Fibroblast of villous mesenchyme (primary cell): Measurements from ENCODE around the gene QSOX2. TPM values are rescaled to one million over a fixed set of nuclear protein-coding genes. Genes with fewer than 3 reads are reported as not detected.

Experiments used
- DNase-seq: peaks from one replicate; pipeline ENCODE4 v3.0.0-alpha.2; 2010; ENCODE audit warnings: low read depth
- H3K4me3 ChIP-seq: 2 replicates; pipeline ENCODE4 v1.5.1; 2011; ENCODE audit warnings: low read depth, mild to moderate bottlenecking, low read length
- total RNA-seq: library from RNA; depleted of rRNA; stranded (reverse); fragments of >200 nt; gene quantifications from 2 replicates; pipeline ENCODE4 v1.2.3, GENCODE V29; 2012
- TF ChIP-seq, protein P1 (sequence below): IDR thresholded peaks from 2 replicates; pipeline ENCODE4 v1.5.1; 2012; ENCODE audit warnings: low read depth, mild to moderate bottlenecking, low read length; ENCODE audit not compliant: insufficient read depth

QSOX2 gene
- total RNA-seq, 1 donor, result 15.1 TPM

DNA sequence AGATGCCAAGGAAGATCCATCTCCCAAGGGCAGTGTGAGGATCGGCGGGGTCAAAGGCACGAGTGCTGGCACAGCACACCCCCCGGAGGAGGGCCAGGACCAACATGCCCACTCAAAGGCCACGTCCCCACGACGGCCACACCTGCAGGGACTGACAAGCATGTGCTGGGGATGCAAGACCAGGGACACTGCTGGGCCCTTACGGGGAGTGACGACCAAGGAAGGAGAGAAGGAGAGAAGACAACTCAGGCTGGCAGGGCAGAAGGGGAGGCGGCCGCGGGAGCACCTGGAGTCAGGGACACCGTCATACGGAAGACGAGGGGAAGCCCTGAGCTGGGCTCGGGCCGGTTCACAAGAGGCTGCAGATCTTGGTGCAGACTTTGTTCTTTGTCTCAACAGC lies 10.4 kb downstream of the QSOX2 start:
- TF ChIP-seq, protein P1, sequence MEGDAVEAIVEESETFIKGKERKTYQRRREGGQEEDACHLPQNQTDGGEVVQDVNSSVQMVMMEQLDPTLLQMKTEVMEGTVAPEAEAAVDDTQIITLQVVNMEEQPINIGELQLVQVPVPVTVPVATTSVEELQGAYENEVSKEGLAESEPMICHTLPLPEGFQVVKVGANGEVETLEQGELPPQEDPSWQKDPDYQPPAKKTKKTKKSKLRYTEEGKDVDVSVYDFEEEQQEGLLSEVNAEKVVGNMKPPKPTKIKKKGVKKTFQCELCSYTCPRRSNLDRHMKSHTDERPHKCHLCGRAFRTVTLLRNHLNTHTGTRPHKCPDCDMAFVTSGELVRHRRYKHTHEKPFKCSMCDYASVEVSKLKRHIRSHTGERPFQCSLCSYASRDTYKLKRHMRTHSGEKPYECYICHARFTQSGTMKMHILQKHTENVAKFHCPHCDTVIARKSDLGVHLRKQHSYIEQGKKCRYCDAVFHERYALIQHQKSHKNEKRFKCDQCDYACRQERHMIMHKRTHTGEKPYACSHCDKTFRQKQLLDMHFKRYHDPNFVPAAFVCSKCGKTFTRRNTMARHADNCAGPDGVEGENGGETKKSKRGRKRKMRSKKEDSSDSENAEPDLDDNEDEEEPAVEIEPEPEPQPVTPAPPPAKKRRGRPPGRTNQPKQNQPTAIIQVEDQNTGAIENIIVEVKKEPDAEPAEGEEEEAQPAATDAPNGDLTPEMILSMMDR, result no peak
- H3K4me3 ChIP-seq, result no peak overlapping the region
- DNase-seq, result no peak

DNA sequence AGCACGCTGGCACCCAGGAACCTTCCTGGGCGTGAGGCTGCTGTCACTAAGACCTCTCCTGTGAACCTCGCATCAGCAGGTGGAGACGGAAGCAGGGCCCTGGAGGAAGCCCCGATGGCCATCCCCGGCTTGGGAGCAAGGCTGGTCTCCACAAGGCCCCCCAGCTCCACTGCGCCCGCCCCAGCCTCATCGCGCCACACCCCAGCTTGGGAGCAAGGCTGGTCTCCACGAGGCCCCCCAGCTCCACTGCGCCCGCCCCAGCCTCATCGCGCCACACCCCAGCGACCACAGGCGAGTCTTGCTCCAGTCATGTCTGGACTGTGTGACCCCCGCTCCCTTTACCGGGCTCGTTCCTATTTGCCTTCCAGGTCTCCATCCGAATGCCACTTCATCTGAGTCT lies 11.0 kb downstream of the QSOX2 start:
- no peak for DNase-seq
- TF ChIP-seq, protein P1, result no peak

DNA sequence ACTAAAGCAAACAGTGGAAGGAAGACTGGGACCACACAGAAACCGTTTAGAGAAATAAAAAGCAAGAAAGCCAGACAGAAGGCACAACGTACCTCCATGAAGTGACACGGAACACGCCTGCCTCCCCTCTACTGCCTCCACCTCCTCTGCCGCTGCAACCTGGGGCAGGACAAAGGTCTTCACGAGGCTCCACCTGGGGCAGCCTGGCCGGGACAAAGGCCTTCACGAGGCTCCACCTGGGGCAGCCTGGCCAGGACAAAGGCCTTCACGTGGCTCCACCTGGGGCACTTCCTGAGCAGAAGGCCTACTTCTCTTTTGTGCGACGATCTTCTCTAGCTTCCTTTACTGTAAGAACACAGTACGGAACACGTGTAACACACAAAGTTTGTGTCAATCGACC lies 11.7 kb downstream of the QSOX2 start:
- TF ChIP-seq, protein P1, result no peak
- DNase-seq, result no peak
- H3K4me3 ChIP-seq, result no peak overlapping the region

More for the DNA sequence above, 11.0 kb downstream of the QSOX2 start:
- no peak overlapping the region for H3K4me3 ChIP-seq

DNA sequence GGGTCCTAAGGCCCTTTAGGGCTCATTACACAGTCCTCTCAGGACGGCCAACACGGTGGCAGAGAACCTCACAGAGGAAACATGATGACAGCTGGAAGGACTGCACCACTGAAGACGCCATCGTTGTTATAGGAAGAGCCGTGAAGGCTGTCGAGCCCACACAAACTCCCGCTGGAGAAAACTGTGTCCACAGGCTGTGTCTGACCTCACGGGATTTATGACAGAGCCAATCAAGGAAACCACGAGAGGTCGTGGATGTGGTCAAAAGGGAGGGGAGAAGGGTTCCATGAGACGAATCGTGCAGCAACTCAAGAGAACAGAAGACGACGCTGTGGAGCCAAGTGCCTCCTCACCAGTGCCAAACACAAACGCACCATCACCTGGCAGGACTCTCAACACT lies 12.2 kb downstream of the QSOX2 start:
- DNase-seq, result no peak
- TF ChIP-seq, protein P1, result no peak
- no peak overlapping the region for H3K4me3 ChIP-seq

DNA sequence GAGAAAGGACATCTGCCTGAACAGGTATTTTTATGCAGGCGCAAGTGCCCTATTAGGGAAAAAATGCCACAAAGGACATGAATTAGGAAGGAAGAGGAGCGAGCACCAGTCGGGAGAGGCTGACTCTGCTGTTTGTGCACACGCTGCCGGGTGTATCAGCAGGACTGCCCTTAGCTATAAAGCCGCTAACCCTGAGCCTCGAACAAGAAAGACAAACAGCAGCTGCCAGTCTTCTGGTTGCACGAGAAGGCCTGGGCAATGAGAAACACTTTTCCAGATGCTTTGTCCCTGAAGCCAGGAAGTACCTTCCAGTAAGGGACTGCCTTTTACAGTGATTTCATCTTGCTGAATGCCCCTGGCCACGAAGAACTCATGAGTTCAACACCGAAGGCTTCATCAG lies 12.6 kb downstream of the QSOX2 start:
- DNase-seq, result peak; percentile 19
- TF ChIP-seq, protein P1, result no peak
- H3K4me3 ChIP-seq, result no peak overlapping the region

DNA sequence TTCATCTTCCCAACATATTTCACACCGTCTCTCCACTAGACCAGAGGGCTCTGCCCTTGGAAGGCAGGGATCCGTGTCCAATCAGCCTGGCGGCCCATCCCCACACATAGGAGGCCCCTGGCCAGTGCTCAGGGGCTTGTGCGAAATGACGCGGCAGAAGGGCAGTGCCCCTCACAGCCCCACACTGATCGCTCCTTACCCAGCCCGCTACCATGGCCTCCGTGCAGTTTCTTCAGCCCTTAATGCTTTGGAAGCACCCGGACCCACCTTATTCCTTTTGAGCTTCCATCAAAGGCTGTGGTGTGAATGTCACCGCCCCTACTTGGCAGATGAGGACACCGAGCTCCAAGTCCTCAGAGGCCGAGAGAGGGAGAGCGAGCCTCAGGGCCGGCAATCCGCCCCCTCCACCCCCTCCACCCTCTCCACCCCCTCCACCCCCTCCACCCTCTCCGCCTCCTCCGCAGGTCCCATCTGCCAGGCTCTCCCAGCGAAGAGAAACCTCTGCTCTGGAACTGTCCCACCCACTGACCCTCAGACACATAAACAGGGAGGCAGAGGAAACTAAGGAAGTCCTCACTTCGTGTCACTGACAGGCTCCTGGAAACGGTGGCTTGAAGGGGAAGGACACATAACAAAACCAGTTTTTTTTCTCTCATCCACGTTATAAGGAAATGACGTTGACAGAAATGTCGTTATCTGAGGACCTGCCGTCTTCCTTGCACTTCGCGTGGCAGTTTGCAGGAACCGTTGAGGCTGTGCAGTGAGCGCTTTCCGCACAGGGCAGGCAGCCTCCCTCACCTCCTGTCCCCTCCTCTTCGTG lies 13.9 kb downstream of the QSOX2 start:
- H3K4me3 ChIP-seq, result no peak overlapping the region
- TF ChIP-seq, protein P1, result no peak
- DNase-seq, result no peak

DNA sequence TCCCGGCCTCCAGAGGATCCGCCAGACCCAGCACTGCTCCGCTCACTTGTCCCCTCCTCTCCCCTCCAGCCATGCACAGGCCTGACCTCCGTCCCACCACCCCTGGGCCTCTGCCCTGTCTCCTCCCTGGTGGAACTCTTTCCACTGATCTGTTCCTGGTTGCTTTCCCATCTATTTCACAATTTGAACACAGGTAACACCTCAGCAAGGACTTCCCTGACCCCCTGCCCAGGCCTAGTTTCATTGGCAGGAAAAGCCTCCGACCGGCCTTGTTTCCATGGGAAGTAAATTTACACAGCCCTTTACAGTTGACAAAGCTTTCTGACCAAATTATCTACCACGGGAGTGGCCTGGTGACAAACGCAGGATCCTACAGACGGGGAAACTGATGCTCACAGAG lies 14.8 kb downstream of the QSOX2 start:
- H3K4me3 ChIP-seq, result no peak overlapping the region
- TF ChIP-seq, protein P1, result no peak
- DNase-seq, result no peak
